PC-9 (cell line): Measurements from ENCODE around the gene PEPD. TPM values are rescaled to one million over a fixed set of nuclear protein-coding genes. Genes with fewer than 3 reads are reported as not detected.

Source experiments
- BruUV-seq: library from RNA; stranded (reverse); fragments of 400-500 nt; replicated peaks from 2 replicates; lab custom pipeline; 2021; lab: Mats Ljungman, UMichigan
- CTCF ChIA-PET: fragments of 300-600 bp; sonication (Branson Sonifier 250); formaldehyde crosslinking; loops from one replicate; lab custom pipeline; 2022; ENCODE audit warnings: antibody characterized with exemption; lab: Charles Lee
- POLR2A ChIA-PET: fragments of 300-600 bp; sonication (Branson Sonifier 250); formaldehyde crosslinking; loops from one replicate; lab custom pipeline; 2022; ENCODE audit warnings: antibody characterized with exemption; ENCODE audit not compliant: unreplicated experiment; lab: Charles Lee
- DNase-seq, 2 experiments: peaks; one replicate each; pipeline versions ENCODE4 v3.0.0 to v3.0.0-alpha.2; 2015 to 2022; ENCODE audit warnings: mixed read lengths in 1 of 2
- H2AFZ ChIP-seq: fragments of 200-600 bp; sonication (generic); 2 replicates; pipeline ENCODE4 v1.8.1; 2017; ENCODE audit warnings: antibody characterized with exemption
- H3F3A ChIP-seq: fragments of 200-600 bp; sonication (generic); 2 replicates; pipeline ENCODE4 v1.8.1; 2017; ENCODE audit warnings: antibody characterized with exemption, mild to moderate bottlenecking, low read depth; ENCODE audit not compliant: insufficient read depth
- H3K27ac ChIP-seq: fragments of 200-600 bp; sonication (generic); 2 replicates; pipeline ENCODE4 v1.6.1; 2016; ENCODE audit warnings: mixed run types
- H3K27me3 ChIP-seq: fragments of 200-600 bp; sonication (generic); 2 replicates; pipeline ENCODE4 v1.6.1; 2016; ENCODE audit warnings: low read depth, mixed run types; ENCODE audit not compliant: insufficient read depth
- H3K36me3 ChIP-seq: fragments of 200-600 bp; sonication (generic); 2 replicates; pipeline ENCODE4 v1.6.1; 2016; ENCODE audit warnings: low read depth, mixed run types
- H3K4me1 ChIP-seq: fragments of 200-600 bp; sonication (generic); replicated peaks from 2 replicates; pipeline ENCODE4 v1.6.1; 2016; ENCODE audit warnings: mixed run types; ENCODE audit not compliant: insufficient read depth
- H3K4me2 ChIP-seq: fragments of 200-600 bp; sonication (generic); 2 replicates; pipeline ENCODE4 v1.6.1; 2017; ENCODE audit warnings: mixed run types
- H3K4me3 ChIP-seq: fragments of 200-600 bp; sonication (generic); 2 replicates; pipeline ENCODE4 v1.6.1; 2016; ENCODE audit warnings: mixed run types
- H3K79me2 ChIP-seq: fragments of 200-600 bp; sonication (generic); 2 replicates; pipeline ENCODE4 v1.6.1; 2017; ENCODE audit warnings: low read depth, mixed run types
- H3K9me2 ChIP-seq: fragments of 200-600 bp; sonication (generic); 2 replicates; pipeline ENCODE4 v1.8.1; 2017; ENCODE audit warnings: mild to moderate bottlenecking; ENCODE audit not compliant: insufficient read depth
- H3K9me3 ChIP-seq: fragments of 200-600 bp; sonication (generic); 2 replicates; pipeline ENCODE4 v1.8.1; 2016; ENCODE audit warnings: low read depth; ENCODE audit not compliant: insufficient read depth
- H4K20me1 ChIP-seq: fragments of 200-600 bp; sonication (generic); 2 replicates; pipeline ENCODE4 v1.8.1; 2017; ENCODE audit not compliant: insufficient read depth
- EZH2 ChIP-seq: fragments of 200-600 bp; sonication (generic); IDR thresholded peaks from 2 replicates; pipeline ENCODE4 v1.8.0; 2017; ENCODE audit warnings: antibody characterized with exemption, low read depth
- intact Hi-C: fragments of 100-400 bp; cut with micrococcal nuclease; formaldehyde crosslinking; loops from one replicate; pipeline ENCODE4 v1.10.0; 2022; ENCODE audit not compliant: unreplicated experiment
- total RNA-seq: library from RNA; stranded (reverse); gene quantifications from 2 replicates; pipeline ENCODE4 v1.2.3, GENCODE V29; 2021
- TF ChIP-seq, protein P1 (sequence below): fragments of 200-600 bp; sonication (generic); conservative IDR thresholded peaks from 2 replicates; pipeline ENCODE4 v1.6.1; 2017; ENCODE audit warnings: mixed run types, antibody characterized with exemption, mild to moderate bottlenecking, moderate library complexity

The PEPD gene
- total RNA-seq, 1 experiment from 2014 or later = 71.0 TPM

DNA sequence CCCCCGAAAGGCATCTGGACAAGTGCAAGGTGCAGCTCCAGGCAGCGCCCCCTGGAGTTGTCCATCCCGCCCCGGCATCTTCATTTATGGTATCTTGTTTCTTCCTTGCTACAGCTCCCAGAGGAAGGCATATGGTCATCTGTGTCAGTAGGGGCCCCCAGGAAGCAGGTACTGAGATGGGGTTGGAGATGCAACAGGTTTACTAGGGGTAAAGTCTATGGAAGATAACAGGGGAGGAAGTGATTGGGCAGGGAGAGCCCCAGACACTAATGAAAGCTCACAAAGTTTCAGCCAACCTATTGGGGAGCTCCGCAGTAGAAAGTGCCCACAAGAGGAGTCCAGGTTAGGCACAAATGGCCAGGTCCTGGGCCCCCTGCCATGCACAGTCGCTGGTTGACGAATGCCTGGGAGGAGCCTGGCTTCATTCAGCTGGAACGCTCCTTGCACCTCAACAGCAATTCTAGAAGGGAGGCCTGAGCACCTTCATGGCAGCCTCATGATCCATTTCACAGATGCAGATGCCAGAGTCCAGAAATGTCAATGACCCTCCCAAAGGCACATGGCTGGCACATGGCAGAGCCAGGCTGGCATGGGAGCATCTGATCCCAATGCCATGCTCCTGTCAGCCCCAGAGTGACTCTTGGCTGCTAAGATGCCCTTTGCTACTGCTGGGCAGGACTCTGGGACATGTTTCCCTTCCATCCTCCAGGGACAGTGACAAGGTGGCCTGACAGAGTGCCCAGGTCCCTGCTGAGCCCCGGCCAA lies 23.8 kb upstream of the PEPD start:
- ChIA-PET CTCF (interaction anchor here (0.6 kb wide), 1 partner anchor 113 kb away, joined by 12 read pairs; no protein-coding TSS in a partner anchor), POLR2A (no interaction called here)
- Histone ChIP-seq H4K20me1 (no peaks in the 10 kb centered on the region), H3K27me3 (peaks cover 57% of the 10 kb centered on the region), H3K36me3 (no peaks in the 10 kb centered on the region), H3K4me1 (no peaks in the 10 kb centered on the region), H3K79me2 (no peaks in the 10 kb centered on the region), H3K4me2 (no peak overlapping the region), H3K27ac (no peak overlapping the region), H3K9me3 (no peaks in the 10 kb centered on the region), H2AFZ (no peak overlapping the region), H3F3A (no peaks in the 10 kb centered on the region), H3K9me2 (no peaks in the 10 kb centered on the region), H3K4me3 (no peak overlapping the region)
- intact Hi-C loops = no loop called here
- TF ChIP-seq EZH2 = no peak
- TF ChIP-seq, protein P1, sequence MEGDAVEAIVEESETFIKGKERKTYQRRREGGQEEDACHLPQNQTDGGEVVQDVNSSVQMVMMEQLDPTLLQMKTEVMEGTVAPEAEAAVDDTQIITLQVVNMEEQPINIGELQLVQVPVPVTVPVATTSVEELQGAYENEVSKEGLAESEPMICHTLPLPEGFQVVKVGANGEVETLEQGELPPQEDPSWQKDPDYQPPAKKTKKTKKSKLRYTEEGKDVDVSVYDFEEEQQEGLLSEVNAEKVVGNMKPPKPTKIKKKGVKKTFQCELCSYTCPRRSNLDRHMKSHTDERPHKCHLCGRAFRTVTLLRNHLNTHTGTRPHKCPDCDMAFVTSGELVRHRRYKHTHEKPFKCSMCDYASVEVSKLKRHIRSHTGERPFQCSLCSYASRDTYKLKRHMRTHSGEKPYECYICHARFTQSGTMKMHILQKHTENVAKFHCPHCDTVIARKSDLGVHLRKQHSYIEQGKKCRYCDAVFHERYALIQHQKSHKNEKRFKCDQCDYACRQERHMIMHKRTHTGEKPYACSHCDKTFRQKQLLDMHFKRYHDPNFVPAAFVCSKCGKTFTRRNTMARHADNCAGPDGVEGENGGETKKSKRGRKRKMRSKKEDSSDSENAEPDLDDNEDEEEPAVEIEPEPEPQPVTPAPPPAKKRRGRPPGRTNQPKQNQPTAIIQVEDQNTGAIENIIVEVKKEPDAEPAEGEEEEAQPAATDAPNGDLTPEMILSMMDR = no peak
- DNase-seq = no peak
- no TSS peak for BruUV-seq

GRCh38 chr19:33535226-33535625 lies 13.6 kb upstream of the PEPD start:
- no peaks in the 10 kb centered on the region for H3K79me2 ChIP-seq
- CTCF ChIA-PET = no interaction called here
- POLR2A ChIA-PET = no interaction called here

DNA sequence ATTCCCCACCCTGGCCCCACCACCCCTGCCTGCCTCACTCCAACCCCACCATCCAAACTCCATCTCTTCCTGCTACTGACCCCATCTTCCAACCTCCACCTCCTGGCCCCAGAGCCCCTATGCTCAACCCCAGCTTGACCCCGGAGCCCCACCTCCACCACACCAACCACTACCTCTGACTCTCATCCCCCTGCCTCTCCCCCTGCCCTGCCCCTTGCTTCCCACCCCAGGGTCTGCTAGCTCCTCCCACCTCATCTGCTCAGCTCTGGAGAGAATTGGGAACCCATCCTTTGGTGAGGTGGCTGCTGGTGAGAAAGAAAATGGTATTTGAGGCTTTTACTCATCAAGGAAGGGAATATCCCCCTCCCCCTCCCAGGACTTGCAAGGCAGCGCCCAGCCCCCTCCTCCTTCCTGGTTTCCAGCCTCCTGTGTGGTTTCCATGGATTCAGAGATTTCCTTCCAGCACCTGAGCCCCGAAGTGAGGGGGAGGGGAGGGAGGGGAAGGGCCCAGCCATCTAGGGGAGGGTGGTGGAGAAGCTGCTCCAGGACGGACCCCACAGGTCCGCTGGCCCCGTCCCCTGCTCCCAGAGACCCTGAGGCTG lies 11.4 kb upstream of the PEPD start:
- no peaks in the 10 kb centered on the region for H3K9me2 ChIP-seq
- no peaks in the 10 kb centered on the region for H3K79me2 ChIP-seq
- no peak for DNase-seq
- ChIA-PET CTCF (no interaction called here), POLR2A (no interaction called here)
- BruUV-seq = no TSS peak
- H3K4me1 ChIP-seq = 0 out of 2 replicates have a peak, but pooled peaks cover 7% of the 10 kb centered on the region
- H4K20me1 ChIP-seq = no peaks in the 10 kb centered on the region
- H3F3A ChIP-seq = 0 out of 2 replicates have a peak, but pooled peaks cover 3% of the 10 kb centered on the region
- intact Hi-C loops = no loop called here
- no peaks in the 10 kb centered on the region for H3K9me3 ChIP-seq
- H3K27me3 ChIP-seq = peaks cover 43% of the 10 kb centered on the region
- H3K27ac ChIP-seq = no peak overlapping the region
- H3K4me3 ChIP-seq = no peak overlapping the region
- TF ChIP-seq EZH2 = no peak
- TF ChIP-seq, protein P1 = no peak
- H3K36me3 ChIP-seq = no peaks in the 10 kb centered on the region
- H3K4me2 ChIP-seq = no peak overlapping the region
- H2AFZ ChIP-seq = no peak overlapping the region

More at GRCh38 chr19:33535226-33535625, 13.6 kb upstream of the PEPD start:
- Histone ChIP-seq H3K9me3 (no peaks in the 10 kb centered on the region), H3K4me2 (peak overlapping the region; percentile 23), H3F3A (0 out of 2 replicates have a peak, but pooled peaks cover 3% of the 10 kb centered on the region), H3K36me3 (no peaks in the 10 kb centered on the region), H4K20me1 (no peaks in the 10 kb centered on the region), H3K4me3 (no peak overlapping the region), H2AFZ (no peak overlapping the region), H3K9me2 (no peaks in the 10 kb centered on the region), H3K4me1 (0 out of 2 replicates have a peak, but pooled peaks cover 7% of the 10 kb centered on the region), H3K27me3 (peaks cover 49% of the 10 kb centered on the region), H3K27ac (no peak overlapping the region)
- peak in 1 of 2 experiments; percentile 48 for DNase-seq
- no TSS peak for BruUV-seq
- TF ChIP-seq EZH2 = no peak
- TF ChIP-seq, protein P1 = no peak
- intact Hi-C loops = no loop called here
